Measurements from ENCODE around the gene ADISSP. TPM values are rescaled to one million over a fixed set of nuclear protein-coding genes. Genes with fewer than 3 reads are reported as not detected.

The ADISSP gene
- total and polyA plus RNA-seq, 9 of the 15 experiments (the other 6 are each of a cell fraction or from before 2014, with no cell fraction given) = 1.4 to 70.6 (median 23.4) TPM

DNA sequence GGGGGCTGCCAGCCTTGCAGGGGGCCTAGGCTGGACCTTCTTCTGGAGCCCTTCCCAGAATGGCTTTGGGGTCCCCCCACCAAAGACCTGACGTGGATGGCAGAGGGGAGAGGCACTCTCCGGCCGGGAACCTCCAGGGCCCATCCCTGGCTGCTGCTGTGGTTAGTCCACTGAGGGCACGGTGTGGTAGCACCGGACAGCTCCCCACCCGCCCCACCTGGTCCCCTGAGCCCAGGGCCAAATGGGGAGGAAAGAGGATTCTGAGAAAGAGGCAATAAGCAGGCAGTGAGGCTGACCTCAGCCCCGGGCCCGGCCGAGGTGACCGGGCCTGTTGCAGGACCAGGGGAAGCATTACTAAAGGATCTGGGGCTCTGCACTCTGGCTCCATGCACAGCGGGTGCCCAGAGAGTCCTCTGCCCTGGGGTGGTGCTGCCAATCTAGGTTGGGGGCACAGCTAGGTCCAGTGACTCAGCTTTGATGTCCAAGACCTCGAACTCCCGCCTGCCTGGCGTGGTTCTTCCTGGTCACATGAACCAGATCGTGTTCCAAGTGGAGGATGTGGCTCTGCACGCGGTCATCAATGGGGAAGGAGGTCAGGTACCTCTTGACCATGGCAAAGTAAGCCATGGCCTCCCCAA is 16.8 kb upstream of the ADISSP start (continued):
- TF ChIP-seq, protein P1, sequence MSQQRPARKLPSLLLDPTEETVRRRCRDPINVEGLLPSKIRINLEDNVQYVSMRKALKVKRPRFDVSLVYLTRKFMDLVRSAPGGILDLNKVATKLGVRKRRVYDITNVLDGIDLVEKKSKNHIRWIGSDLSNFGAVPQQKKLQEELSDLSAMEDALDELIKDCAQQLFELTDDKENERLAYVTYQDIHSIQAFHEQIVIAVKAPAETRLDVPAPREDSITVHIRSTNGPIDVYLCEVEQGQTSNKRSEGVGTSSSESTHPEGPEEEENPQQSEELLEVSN (IDR thresholded peaks at IDR 0.05; ENCODE audit: borderline replicate concordance in 1 of 2, extremely low read depth in 1 of 2, insufficient read depth in 1 of 2, insufficient read length in 1 of 2, low read depth in 1 of 2, low read length in 1 of 2, poor library complexity in 1 of 2, severe bottlenecking in 1 of 2) = peak in 1 of 2 experiments; percentile 36
- TF ChIP-seq SMAD1 (IDR thresholded peaks at IDR 0.05; ENCODE audit: low read depth, low read length, partially characterized antibody) (no peak), TSC22D4 (tag; IDR thresholded peaks at IDR 0.05) (no peak), NEUROD1 (IDR thresholded peaks at IDR 0.05; ENCODE audit: borderline replicate concordance, low read depth, low read length, partially characterized antibody) (no peak), RBFOX2 (IDR thresholded peaks at IDR 0.05; ENCODE audit: low read depth, low read length) (peak; percentile 45), ZEB2 (IDR thresholded peaks at IDR 0.05) (no peak), YBX1 (IDR thresholded peaks at IDR 0.05) (no peak), FUS (optimal IDR thresholded peaks at IDR 0.05; ENCODE audit: low read depth, low read length) (no peak), ZNF324 (CRISPR knock-in tag; IDR thresholded peaks at IDR 0.05) (no peak), ZNF77 (CRISPR knock-in tag; IDR thresholded peaks at IDR 0.05) (no peak), ATF7 (IDR thresholded peaks at IDR 0.05) (no peak), ZNF507 (tag; conservative IDR thresholded peaks at IDR 0.05) (no peak), BHLHE40 (IDR thresholded peaks at IDR 0.05; ENCODE audit: low read length) (no peak), POLR2G (IDR thresholded peaks at IDR 0.05; ENCODE audit: low read depth, low read length) (peak; percentile 53), KLF16 (IDR thresholded peaks at IDR 0.05) (no peak), CBFB (CRISPR knock-in tag; IDR thresholded peaks at IDR 0.05) (no peak), MYBL2 (IDR thresholded peaks at IDR 0.05; ENCODE audit: low read depth) (no peak), MYBL2 (CRISPR knock-in tag; IDR thresholded peaks at IDR 0.05; ENCODE audit: borderline replicate concordance) (no peak), ZNF184 (CRISPR knock-in tag; IDR thresholded peaks at IDR 0.05) (no peak)
- TF ChIP-seq, protein P2, sequence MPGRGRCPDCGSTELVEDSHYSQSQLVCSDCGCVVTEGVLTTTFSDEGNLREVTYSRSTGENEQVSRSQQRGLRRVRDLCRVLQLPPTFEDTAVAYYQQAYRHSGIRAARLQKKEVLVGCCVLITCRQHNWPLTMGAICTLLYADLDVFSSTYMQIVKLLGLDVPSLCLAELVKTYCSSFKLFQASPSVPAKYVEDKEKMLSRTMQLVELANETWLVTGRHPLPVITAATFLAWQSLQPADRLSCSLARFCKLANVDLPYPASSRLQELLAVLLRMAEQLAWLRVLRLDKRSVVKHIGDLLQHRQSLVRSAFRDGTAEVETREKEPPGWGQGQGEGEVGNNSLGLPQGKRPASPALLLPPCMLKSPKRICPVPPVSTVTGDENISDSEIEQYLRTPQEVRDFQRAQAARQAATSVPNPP (IDR thresholded peaks at IDR 0.05; ENCODE audit: borderline replicate concordance, insufficient read depth, insufficient read length) = no peak
- TF ChIP-seq, protein P3, sequence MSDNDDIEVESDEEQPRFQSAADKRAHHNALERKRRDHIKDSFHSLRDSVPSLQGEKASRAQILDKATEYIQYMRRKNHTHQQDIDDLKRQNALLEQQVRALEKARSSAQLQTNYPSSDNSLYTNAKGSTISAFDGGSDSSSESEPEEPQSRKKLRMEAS (CRISPR knock-in tag; IDR thresholded peaks at IDR 0.05) = peak; percentile 11; the same call in 1 of the 2 replicates
- TF ChIP-seq, protein P4, sequence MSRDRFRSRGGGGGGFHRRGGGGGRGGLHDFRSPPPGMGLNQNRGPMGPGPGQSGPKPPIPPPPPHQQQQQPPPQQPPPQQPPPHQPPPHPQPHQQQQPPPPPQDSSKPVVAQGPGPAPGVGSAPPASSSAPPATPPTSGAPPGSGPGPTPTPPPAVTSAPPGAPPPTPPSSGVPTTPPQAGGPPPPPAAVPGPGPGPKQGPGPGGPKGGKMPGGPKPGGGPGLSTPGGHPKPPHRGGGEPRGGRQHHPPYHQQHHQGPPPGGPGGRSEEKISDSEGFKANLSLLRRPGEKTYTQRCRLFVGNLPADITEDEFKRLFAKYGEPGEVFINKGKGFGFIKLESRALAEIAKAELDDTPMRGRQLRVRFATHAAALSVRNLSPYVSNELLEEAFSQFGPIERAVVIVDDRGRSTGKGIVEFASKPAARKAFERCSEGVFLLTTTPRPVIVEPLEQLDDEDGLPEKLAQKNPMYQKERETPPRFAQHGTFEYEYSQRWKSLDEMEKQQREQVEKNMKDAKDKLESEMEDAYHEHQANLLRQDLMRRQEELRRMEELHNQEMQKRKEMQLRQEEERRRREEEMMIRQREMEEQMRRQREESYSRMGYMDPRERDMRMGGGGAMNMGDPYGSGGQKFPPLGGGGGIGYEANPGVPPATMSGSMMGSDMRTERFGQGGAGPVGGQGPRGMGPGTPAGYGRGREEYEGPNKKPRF (IDR thresholded peaks at IDR 0.05; ENCODE audit: low read depth, low read length) = no peak
- TF ChIP-seq, protein P5, sequence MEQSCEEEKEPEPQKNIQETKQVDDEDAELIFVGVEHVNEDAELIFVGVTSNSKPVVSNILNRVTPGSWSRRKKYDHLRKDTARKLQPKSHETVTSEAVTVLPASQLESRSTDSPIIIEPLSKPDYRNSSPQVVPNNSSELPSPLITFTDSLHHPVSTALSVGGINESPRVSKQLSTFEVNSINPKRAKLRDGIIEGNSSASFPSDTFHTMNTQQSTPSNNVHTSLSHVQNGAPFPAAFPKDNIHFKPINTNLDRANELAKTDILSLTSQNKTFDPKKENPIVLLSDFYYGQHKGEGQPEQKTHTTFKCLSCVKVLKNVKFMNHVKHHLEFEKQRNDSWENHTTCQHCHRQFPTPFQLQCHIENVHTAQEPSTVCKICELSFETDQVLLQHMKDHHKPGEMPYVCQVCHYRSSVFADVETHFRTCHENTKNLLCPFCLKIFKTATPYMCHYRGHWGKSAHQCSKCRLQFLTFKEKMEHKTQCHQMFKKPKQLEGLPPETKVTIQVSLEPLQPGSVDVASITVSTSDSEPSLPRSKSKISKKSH (CRISPR knock-in tag; IDR thresholded peaks at IDR 0.05) = no peak

All from K562 (cell line).